B cell (primary cell): Measurements from ENCODE around the gene ZMYND10. TPM values are rescaled to one million over a fixed set of nuclear protein-coding genes. Genes with fewer than 3 reads are reported as not detected.

Source experiments
- ATAC-seq: fragments of 200-7000 bp; cut with Tn5 transposase; one replicate; pipeline ENCODE4 v1.10.0; 2021; ENCODE audit warnings: low read depth, mild to moderate bottlenecking, moderate number of reproducible peaks, moderate library complexity
- CTCF ChIA-PET: fragments of 350-600 bp; sonication (Branson Sonifier 250); formaldehyde crosslinking; loops from one replicate; lab custom pipeline; 2021; ENCODE audit warnings: antibody characterized with exemption, inconsistent platforms; lab: Charles Lee
- POLR2A ChIA-PET: fragments of 350-600 bp; sonication (Branson Sonifier 250); formaldehyde crosslinking; loops from one replicate; lab custom pipeline; 2021; ENCODE audit warnings: antibody characterized with exemption; lab: Charles Lee
- DNase-seq: peaks from one replicate; pipeline ENCODE4 v3.0.0; 2013
- H2AFZ ChIP-seq: 2 replicates; pipeline ENCODE4 v1.6.1; 2012; ENCODE audit warnings: mild to moderate bottlenecking, low read depth, low read length; ENCODE audit not compliant: insufficient read depth, poor library complexity, severe bottlenecking
- H3K27ac ChIP-seq, 2 donors: 1 replicate in 1 of 2; 2 replicates in 1 of 2; pipeline ENCODE4 v1.5.1; 2012 to 2013; ENCODE audit warnings: low read length in 2 of 2, mild to moderate bottlenecking in 2 of 2, moderate library complexity in 1 of 2
- H3K27me3 ChIP-seq, 4 experiments: fragments of 200-600 bp in 1 of 4; sonication (generic) in 1 of 4; replicated peaks in 1 of 4; 1 replicate in 2 of 4; 2 replicates in 2 of 4; pipeline versions ENCODE4 v1.6.1 to v1.7.0; 2013 to 2016; ENCODE audit warnings: low read length in 3 of 4, mild to moderate bottlenecking in 2 of 4, mixed read lengths in 1 of 4, moderate library complexity in 1 of 4; ENCODE audit not compliant: insufficient read depth in 4 of 4, control insufficient read depth in 3 of 4; ENCODE audit errors: control extremely low read depth in 1 of 4
- H3K36me3 ChIP-seq, 2 experiments: replicated peaks in 1 of 2; 1 replicate in 1 of 2; 2 replicates in 1 of 2; pipeline versions ENCODE4 v1.6.1 to v1.7.1; 2013; ENCODE audit warnings: low read length in 1 of 2; ENCODE audit not compliant: insufficient read depth in 2 of 2, control insufficient read depth in 1 of 2; ENCODE audit errors: control extremely low read depth in 1 of 2, extremely low read depth in 1 of 2
- H3K4me1 ChIP-seq, 2 donors: fragments of 200-600 bp in 1 of 2; sonication (generic) in 1 of 2; 1 replicate in 1 of 2; 2 replicates in 1 of 2; pipeline versions ENCODE4 v1.5.1 to v1.6.1; 2013 to 2017; ENCODE audit warnings: low read length in 2 of 2; ENCODE audit not compliant: control insufficient read depth in 2 of 2, insufficient read depth in 2 of 2
- H3K4me2 ChIP-seq: replicated peaks from 2 replicates; pipeline ENCODE3; 2012; ENCODE audit warnings: mild to moderate bottlenecking, low read depth, low read length; ENCODE audit not compliant: poor library complexity, severe bottlenecking
- H3K4me3 ChIP-seq, 5 experiments: fragments of 200-600 bp in 1 of 5; sonication (generic) in 1 of 5; 1 replicate in 3 of 5; 2 replicates in 2 of 5; pipeline versions ENCODE4 v1.5.1 to v1.7.0; 2011 to 2016; ENCODE audit warnings: low read length in 4 of 5, mild to moderate bottlenecking in 4 of 5, low read depth in 2 of 5, control low read depth in 1 of 5, moderate library complexity in 1 of 5; ENCODE audit not compliant: insufficient read depth in 1 of 5; ENCODE audit errors: control extremely low read depth in 1 of 5, extremely low read depth in 1 of 5
- H3K79me2 ChIP-seq: fragments of 200-600 bp; sonication (generic); one replicate; pipeline ENCODE4 v1.6.0; 2016; ENCODE audit warnings: low read length; ENCODE audit not compliant: control insufficient read depth, insufficient read depth
- H3K9ac ChIP-seq: fragments of 200-600 bp; sonication (generic); 2 replicates; pipeline ENCODE4 v1.6.1; 2017; ENCODE audit warnings: mild to moderate bottlenecking, low read length, moderate library complexity
- H3K9me3 ChIP-seq, 3 donors: one replicate each; pipeline versions ENCODE4 v1.6.1 to v1.7.1; 2013; ENCODE audit warnings: low read length in 2 of 3; ENCODE audit not compliant: control insufficient read depth in 2 of 3, insufficient read depth in 1 of 3; ENCODE audit errors: control extremely low read depth in 1 of 3
- H4K20me1 ChIP-seq: 2 replicates; pipeline ENCODE4 v1.6.0; 2012; ENCODE audit warnings: mild to moderate bottlenecking, low read length; ENCODE audit not compliant: insufficient read depth, control insufficient read depth, poor library complexity, severe bottlenecking
- H3K27ac Mint-ChIP-seq: one replicate; pipeline ENCODE4 v1.8.0; 2021; ENCODE audit warnings: mixed read lengths
- H3K27me3 Mint-ChIP-seq: one replicate; pipeline ENCODE4 v1.8.0; 2021; ENCODE audit warnings: mixed read lengths
- H3K4me1 Mint-ChIP-seq: one replicate; pipeline ENCODE4 v1.8.0; 2021; ENCODE audit warnings: mixed read lengths
- H3K4me3 Mint-ChIP-seq: one replicate; pipeline ENCODE4 v1.8.0; 2021; ENCODE audit warnings: mixed read lengths
- H3K9me3 Mint-ChIP-seq: one replicate; pipeline ENCODE4 v1.8.0; 2022; ENCODE audit warnings: mixed read lengths; ENCODE audit not compliant: insufficient read depth
- EZH2 ChIP-seq: IDR thresholded peaks from 2 replicates; pipeline ENCODE4 v1.6.1; 2012; ENCODE audit warnings: borderline replicate concordance, low read depth, mild to moderate bottlenecking, moderate library complexity, low read length; ENCODE audit not compliant: insufficient read depth, poor library complexity, severe bottlenecking
- whole genome bisulfite sequencing: methylation state at CpG from one replicate; pipeline ENCODE4 v1.1.5; 2013; ENCODE audit warnings: missing lambda C conversion rate; ENCODE audit not compliant: insufficient coverage; 5-methylcytosine and 5-hydroxymethylcytosine counted together
- intact Hi-C: fragments of 100-400 bp; cut with micrococcal nuclease; formaldehyde crosslinking; loops from one replicate; pipeline ENCODE4 v1.10.0; 2022
- polyA plus RNA-seq: library from polyadenylated mRNA; depleted of rRNA; stranded (reverse); fragments of >200 nt; gene quantifications from 2 replicates; pipeline ENCODE4 v1.2.3, GENCODE V29; 2012
- total RNA-seq, 2 donors: library from RNA; stranded (reverse); fragments of 120-200 nt in 1 of 2; gene quantifications; 1 replicate in 1 of 2; 2 replicates in 1 of 2; pipeline versions ENCODE4 v1.2.3 to v1.2.4, GENCODE V29; 2013 to 2022
- TF ChIP-seq, protein P1 (sequence below): fragments of 200-600 bp; IDR thresholded peaks from one replicate; pipeline ENCODE4 v1.8.0; 2022; ENCODE audit warnings: antibody characterized with exemption, mild to moderate bottlenecking

The ZMYND10 gene
- total and polyA plus RNA-seq, 2 donors (not counting 1 experiment from before 2014, with no cell fraction given) = 1.8 to 2.4 TPM

DNA sequence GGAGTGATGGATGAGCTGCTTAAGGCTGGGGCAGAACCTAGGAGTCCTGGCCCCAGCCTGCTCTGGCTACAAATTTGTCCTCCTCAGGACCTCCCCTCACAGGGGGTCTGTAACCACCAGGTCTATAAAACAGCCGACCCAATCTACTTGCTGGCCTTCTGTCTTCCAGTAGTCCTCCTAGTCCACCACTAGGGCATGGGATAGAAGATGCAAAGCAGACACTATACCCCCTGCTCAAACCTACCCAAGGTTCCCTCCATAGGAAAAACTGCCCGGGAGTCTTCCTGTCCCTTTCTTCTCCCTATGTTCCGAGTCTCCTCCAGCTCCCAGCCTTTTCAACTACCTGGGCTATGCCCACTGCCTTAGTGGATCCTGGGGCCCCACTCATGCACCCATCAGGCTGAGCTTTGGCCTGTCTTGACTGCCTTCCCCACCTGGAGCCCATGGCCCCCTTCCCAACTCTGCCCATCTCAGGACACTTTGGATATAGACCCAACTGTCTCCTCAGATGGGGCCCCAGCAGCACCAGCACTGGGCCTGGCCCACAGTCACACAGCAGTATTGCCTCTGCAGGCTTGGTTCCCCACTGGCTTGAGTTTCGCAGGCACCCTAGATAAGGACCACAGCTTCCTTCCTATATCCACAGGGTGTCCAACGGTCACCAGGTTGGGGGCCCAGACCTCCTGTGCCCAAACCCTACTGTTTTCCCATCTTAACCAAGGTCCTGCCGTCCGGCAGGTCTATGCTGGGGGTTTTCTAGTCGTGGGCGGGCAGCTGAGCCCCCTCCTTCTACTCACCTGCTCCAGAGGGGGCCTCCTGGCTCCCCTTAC is 47.4 kb downstream of the ZMYND10 start:
- H3K27me3 Mint-ChIP-seq = no peaks in the 10 kb centered on the region
- H3K36me3 ChIP-seq = peaks cover 0 to 4% of the 10 kb centered on the region in 2 experiments
- no peaks in the 10 kb centered on the region for H3K27me3 ChIP-seq
- ChIA-PET CTCF (interaction anchor here (1.0 to 3.2 kb wide), 7 partner anchors 23 to 68 kb away, joined by 3 to 28 read pairs (median 9); partner anchors contain the start of genes CYB561D2, GNAI2, HYAL2 and NPRL2), POLR2A (interaction anchor here (0.6 to 2.5 kb wide), 7 partner anchors 16 to 62 kb away, joined by 3 to 27 read pairs (median 9); partner anchors contain the start of genes CYB561D2, GNAI2, HYAL2 and NPRL2)
- H3K4me3 Mint-ChIP-seq = peak overlapping the region; percentile 100
- DNase-seq = no peak
- H4K20me1 ChIP-seq = no peaks in the 10 kb centered on the region
- peak overlapping the region in 4 of 5 experiments; percentile 77 to 89 (median 88) for H3K4me3 ChIP-seq
- H3K9me3 ChIP-seq = no peaks in the 10 kb centered on the region
- peak overlapping the region; percentile 77 to 84 for H3K27ac ChIP-seq
- no peaks in the 10 kb centered on the region for H3K9me3 Mint-ChIP-seq
- ATAC-seq = no peak
- H3K4me1 Mint-ChIP-seq = peaks cover 33% of the 10 kb centered on the region
- peak overlapping the region; percentile 82 for H3K9ac ChIP-seq
- peaks cover 13% of the 10 kb centered on the region for H3K79me2 ChIP-seq
- H3K4me2 ChIP-seq = peak overlapping the region; percentile 89
- 31% methylated on average over 8 of the region's 9 CpGs for WGBS
- intact Hi-C loops = loop anchor here (2.0 to 10.0 kb wide), 2 partner anchors 61 to 1087 kb away; partner anchors contain the start of genes GNAI2 and MANF
- peak overlapping the region; percentile 100 for H3K27ac Mint-ChIP-seq
- no peak for TF ChIP-seq EZH2
- TF ChIP-seq, protein P1, sequence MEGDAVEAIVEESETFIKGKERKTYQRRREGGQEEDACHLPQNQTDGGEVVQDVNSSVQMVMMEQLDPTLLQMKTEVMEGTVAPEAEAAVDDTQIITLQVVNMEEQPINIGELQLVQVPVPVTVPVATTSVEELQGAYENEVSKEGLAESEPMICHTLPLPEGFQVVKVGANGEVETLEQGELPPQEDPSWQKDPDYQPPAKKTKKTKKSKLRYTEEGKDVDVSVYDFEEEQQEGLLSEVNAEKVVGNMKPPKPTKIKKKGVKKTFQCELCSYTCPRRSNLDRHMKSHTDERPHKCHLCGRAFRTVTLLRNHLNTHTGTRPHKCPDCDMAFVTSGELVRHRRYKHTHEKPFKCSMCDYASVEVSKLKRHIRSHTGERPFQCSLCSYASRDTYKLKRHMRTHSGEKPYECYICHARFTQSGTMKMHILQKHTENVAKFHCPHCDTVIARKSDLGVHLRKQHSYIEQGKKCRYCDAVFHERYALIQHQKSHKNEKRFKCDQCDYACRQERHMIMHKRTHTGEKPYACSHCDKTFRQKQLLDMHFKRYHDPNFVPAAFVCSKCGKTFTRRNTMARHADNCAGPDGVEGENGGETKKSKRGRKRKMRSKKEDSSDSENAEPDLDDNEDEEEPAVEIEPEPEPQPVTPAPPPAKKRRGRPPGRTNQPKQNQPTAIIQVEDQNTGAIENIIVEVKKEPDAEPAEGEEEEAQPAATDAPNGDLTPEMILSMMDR = no peak
- H3K4me1 ChIP-seq = peaks cover 18 to 25% of the 10 kb centered on the region in 2 donors
- peak overlapping the region; percentile 81 for H2AFZ ChIP-seq
